ENCODE data around the gene PRSS36.
"Not testable (repeated sequence)": the region's sequence is repeated elsewhere in the genome, so short reads cannot be mapped to it uniquely, and the experiment has no call there.

Gene PRSS36

GRCh38 chr16:31168848-31169247 lies 19.0 kb upstream of the PRSS36 start:
- H3K27ac ChIP-seq (replicated peaks), result no peak overlapping the region
- no peaks in the 10 kb centered on the region for H3K27me3 ChIP-seq (ENCODE audit: insufficient read depth, poor library complexity, severe bottlenecking)
- no peak for DNase-seq (ENCODE audit: low read depth in 1 of 2, low spot score in 1 of 2)
- TF ChIP-seq POLR2AphosphoS5 (IDR thresholded peaks at IDR 0.05; ENCODE audit: low read depth) (no peak), REST (IDR thresholded peaks at IDR 0.05; ENCODE audit: insufficient replicate concordance, low read depth) (no peak), SPI1 (IDR thresholded peaks at IDR 0.05; ENCODE audit: borderline replicate concordance, low read depth) (no peak), GABPA (IDR thresholded peaks at IDR 0.05; ENCODE audit: low read depth) (no peak)
- TF ChIP-seq, protein P1, sequence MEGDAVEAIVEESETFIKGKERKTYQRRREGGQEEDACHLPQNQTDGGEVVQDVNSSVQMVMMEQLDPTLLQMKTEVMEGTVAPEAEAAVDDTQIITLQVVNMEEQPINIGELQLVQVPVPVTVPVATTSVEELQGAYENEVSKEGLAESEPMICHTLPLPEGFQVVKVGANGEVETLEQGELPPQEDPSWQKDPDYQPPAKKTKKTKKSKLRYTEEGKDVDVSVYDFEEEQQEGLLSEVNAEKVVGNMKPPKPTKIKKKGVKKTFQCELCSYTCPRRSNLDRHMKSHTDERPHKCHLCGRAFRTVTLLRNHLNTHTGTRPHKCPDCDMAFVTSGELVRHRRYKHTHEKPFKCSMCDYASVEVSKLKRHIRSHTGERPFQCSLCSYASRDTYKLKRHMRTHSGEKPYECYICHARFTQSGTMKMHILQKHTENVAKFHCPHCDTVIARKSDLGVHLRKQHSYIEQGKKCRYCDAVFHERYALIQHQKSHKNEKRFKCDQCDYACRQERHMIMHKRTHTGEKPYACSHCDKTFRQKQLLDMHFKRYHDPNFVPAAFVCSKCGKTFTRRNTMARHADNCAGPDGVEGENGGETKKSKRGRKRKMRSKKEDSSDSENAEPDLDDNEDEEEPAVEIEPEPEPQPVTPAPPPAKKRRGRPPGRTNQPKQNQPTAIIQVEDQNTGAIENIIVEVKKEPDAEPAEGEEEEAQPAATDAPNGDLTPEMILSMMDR (IDR thresholded peaks at IDR 0.05; ENCODE audit: insufficient read depth, low read length), result no peak
- H3K4me3 ChIP-seq (replicated peaks; ENCODE audit: insufficient read depth, low read length), result no peak overlapping the region

GRCh38 chr16:31167315-31167714 lies 17.4 kb upstream of the PRSS36 start:
- no peak overlapping the region for H3K4me3 ChIP-seq (replicated peaks; ENCODE audit: insufficient read depth, low read length)
- no peak for DNase-seq (ENCODE audit: low read depth in 1 of 2, low spot score in 1 of 2)
- no peaks in the 10 kb centered on the region for H3K27me3 ChIP-seq (ENCODE audit: insufficient read depth, poor library complexity, severe bottlenecking)
- no peak for TF ChIP-seq POLR2AphosphoS5 (IDR thresholded peaks at IDR 0.05; ENCODE audit: low read depth)
- TF ChIP-seq, protein P1 (IDR thresholded peaks at IDR 0.05; ENCODE audit: insufficient read depth, low read length), result no peak
- TF ChIP-seq SPI1 (IDR thresholded peaks at IDR 0.05; ENCODE audit: borderline replicate concordance, low read depth), result no peak
- no peak overlapping the region for H3K27ac ChIP-seq (replicated peaks)

DNA sequence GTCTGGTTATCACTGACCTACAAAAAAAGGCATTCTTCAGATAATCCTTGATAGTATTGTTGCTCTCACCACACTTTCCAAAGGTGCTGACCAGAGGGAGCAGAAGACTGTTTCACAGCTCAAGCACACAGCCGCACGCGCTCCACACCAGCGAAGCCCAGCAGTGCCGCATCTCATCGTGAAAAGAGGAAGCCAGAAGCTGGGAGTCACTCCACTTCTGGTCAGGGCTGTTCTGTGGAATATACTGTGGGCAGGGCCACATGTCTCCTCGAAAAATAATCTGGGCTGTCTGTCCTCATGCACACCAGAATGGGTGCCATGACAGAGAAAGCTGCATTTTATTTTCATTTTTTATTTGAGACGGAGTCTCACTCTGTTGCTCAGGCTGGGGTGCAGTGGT lies 7.3 kb upstream of the PRSS36 start:
- Histone ChIP-seq H3K27me3 (ENCODE audit: insufficient read depth, poor library complexity, severe bottlenecking) (no peaks in the 10 kb centered on the region), H3K27ac (replicated peaks) (no peak overlapping the region), H3K4me3 (replicated peaks; ENCODE audit: insufficient read depth, low read length) (no peak overlapping the region)
- DNase-seq (ENCODE audit: low read depth in 1 of 2, low spot score in 1 of 2), result peak; percentile 33 to 86
- peak; percentile 99 for TF ChIP-seq SPI1 (IDR thresholded peaks at IDR 0.05; ENCODE audit: borderline replicate concordance, low read depth)
- TF ChIP-seq GABPA (IDR thresholded peaks at IDR 0.05; ENCODE audit: low read depth), result no peak
- TF ChIP-seq POLR2AphosphoS5 (IDR thresholded peaks at IDR 0.05; ENCODE audit: low read depth), result peak; percentile 43; the same call in 1 of the 2 replicates

- DNase-seq (ENCODE audit: low read depth in 1 of 2, low spot score in 1 of 2); H3K4me3 ChIP-seq (replicated peaks; ENCODE audit: insufficient read depth, low read length); H3K27ac ChIP-seq (replicated peaks): not testable (repeated sequence)
Measured at GRCh38 chr16:31150976-31151375, 1.1 kb upstream of the PRSS36 start.

DNA sequence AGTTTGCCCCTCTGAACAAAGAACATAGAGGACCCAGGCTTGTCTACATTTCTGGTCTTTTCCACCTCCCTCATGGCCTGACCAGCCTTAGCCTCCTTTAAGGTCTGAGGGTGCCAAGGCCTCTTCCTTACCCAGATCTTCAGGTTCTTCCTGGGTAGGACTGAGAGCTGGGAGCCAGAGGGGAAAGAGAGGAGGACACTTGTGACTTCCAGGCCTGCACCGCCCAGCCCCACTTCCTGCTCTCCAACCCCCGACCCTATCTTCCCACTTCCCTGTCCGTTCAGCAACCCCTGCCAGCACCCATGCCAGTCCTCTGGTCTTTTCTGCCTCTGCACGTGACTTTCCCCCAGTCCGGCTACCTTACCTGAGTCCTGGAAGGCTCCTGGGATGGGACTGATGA lies 534 bp downstream of the PRSS36 start:
- Histone ChIP-seq H3K27ac (replicated peaks) (peak overlapping the region; percentile 46), H3K4me3 (replicated peaks; ENCODE audit: insufficient read depth, low read length) (no peak overlapping the region), H3K27me3 (ENCODE audit: insufficient read depth, poor library complexity, severe bottlenecking) (no peaks in the 10 kb centered on the region)
- DNase-seq (ENCODE audit: low read depth in 1 of 2, low spot score in 1 of 2), result peak in 1 of 2 experiments; percentile 43
- TF ChIP-seq REST (IDR thresholded peaks at IDR 0.05; ENCODE audit: insufficient replicate concordance, low read depth) (no peak), GABPA (IDR thresholded peaks at IDR 0.05; ENCODE audit: low read depth) (no peak), SPI1 (IDR thresholded peaks at IDR 0.05; ENCODE audit: borderline replicate concordance, low read depth) (no peak), POLR2AphosphoS5 (IDR thresholded peaks at IDR 0.05; ENCODE audit: low read depth) (no peak)
- TF ChIP-seq, protein P1 (IDR thresholded peaks at IDR 0.05; ENCODE audit: insufficient read depth, low read length), result no peak

More at GRCh38 chr16:31150976-31151375, 1.1 kb upstream of the PRSS36 start:
- not testable (repeated sequence) for H3K27me3 ChIP-seq (ENCODE audit: insufficient read depth, poor library complexity, severe bottlenecking)

All from HL-60 (cell line).